ENCODE results near the gene PALD1. TPM values are rescaled to one million over a fixed set of nuclear protein-coding genes. Genes with fewer than 3 reads are reported as not detected.

PALD1 gene
- total and polyA plus RNA-seq, 2 of the 4 experiments (the other 2 are of a cell fraction) = 0.12 to 0.18 TPM

DNA sequence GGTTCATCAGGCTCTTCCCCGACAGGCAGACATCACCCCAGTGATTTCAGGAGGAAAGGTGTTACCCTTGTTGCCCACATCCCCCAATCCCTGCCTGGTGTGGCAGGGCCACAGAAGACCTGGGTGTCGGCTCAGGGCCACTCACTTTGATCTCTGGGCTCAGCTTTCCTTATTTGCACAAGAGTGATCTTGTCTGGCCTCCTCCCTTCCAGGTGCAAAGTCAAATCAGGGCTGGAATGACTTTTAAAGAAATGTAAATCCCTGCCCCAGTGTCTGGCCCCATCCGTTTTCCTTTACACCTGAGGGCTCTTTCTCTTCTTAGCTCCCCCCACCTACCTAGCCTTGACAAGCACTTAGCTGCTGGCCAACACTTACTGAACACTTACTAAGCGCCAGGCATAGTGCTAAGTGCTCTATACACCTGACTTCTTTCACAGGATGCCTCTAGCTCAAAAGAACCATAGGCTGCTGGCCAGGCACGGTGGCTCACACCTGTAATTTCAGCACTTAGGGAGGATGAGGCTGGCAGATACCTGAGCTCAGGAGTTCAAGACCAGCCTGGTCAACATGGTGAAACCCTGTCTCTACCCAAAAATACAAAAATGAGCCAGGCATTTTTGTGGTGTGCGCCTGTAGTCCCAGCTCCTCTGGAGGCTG lies 36.1 kb upstream of the PALD1 start:
- H2AK5ac ChIP-seq (ENCODE audit: low read depth, low read length) = no peak overlapping the region
- no peaks in the 10 kb centered on the region for H3K79me1 ChIP-seq (ENCODE audit: low read depth in 1 of 2, low read length in 2 of 2)
- H3K56ac ChIP-seq (ENCODE audit: extremely low read depth, insufficient read depth, low read length) = no peak overlapping the region
- 67% methylated on average over 2 of the region's 6 CpGs; no CpG with 5 or more reads in 1 of the 2 experiments for WGBS, 2 experiments (ENCODE audit: extremely low coverage in 2 of 2, insufficient read length in 1 of 2)
- H3K18ac ChIP-seq (ENCODE audit: low read depth, low read length) = no peak overlapping the region
- peaks cover 52% of the 10 kb centered on the region for H3K27me3 ChIP-seq (ENCODE audit: control insufficient read depth, insufficient read depth, low read length)
- no peak overlapping the region for H3K27ac ChIP-seq (ENCODE audit: insufficient read depth, low read length)
- no peaks in the 10 kb centered on the region; the same call in 1 of the 2 replicates for H3K9me3 ChIP-seq (ENCODE audit: control insufficient read depth, insufficient read depth, low read length)
- CTCF ChIA-PET = no interaction called here
- no peak overlapping the region for H2BK20ac ChIP-seq (ENCODE audit: low read depth, low read length)
- no peak overlapping the region for H3K4me3 ChIP-seq (ENCODE audit: insufficient read depth, low read depth, low read length)
- H3K23ac ChIP-seq (ENCODE audit: low read depth, low read length) = no peak overlapping the region
- DNase-seq (no peak), ATAC-seq (ENCODE audit: low read depth) (no peak)
- H3K4ac ChIP-seq (ENCODE audit: low read depth, low read length) = no peak overlapping the region
- H3K4me2 ChIP-seq (ENCODE audit: low read depth, low read length) = no peak overlapping the region
- dilution Hi-C loops (cut with HindIII; ENCODE audit: low sequenced_read_pairs, unreplicated experiment) (no loop called here), in situ Hi-C loops (cut with MboI; ENCODE audit: low sequenced_read_pairs) (no loop called here), intact Hi-C loops (cut with micrococcal nuclease) (no loop called here)
- POLR2A ChIA-PET (ENCODE audit: unreplicated experiment) = interaction anchor here (0.6 kb wide), 1 partner anchor 462 kb away, joined by 3 read pairs; no protein-coding TSS in a partner anchor
- no peak overlapping the region for H4K91ac ChIP-seq (ENCODE audit: insufficient read depth, low read depth, low read length)
- H3K4me1 ChIP-seq (ENCODE audit: control insufficient read depth, insufficient read depth, low read length) = peaks cover 2% of the 10 kb centered on the region; the same call in 1 of the 2 replicates
- peaks cover 11% of the 10 kb centered on the region for H4K20me1 ChIP-seq (ENCODE audit: insufficient read depth, low read length)
- H2BK5ac ChIP-seq (ENCODE audit: low read depth, low read length, poor library complexity, severe bottlenecking) = no peak overlapping the region
- no peak overlapping the region for H4K5ac ChIP-seq (ENCODE audit: low read depth, low read length)
- BruUV-seq (replicated peaks) = no TSS peak
- H3K9me1 ChIP-seq (ENCODE audit: insufficient read depth, low read length) = no peaks in the 10 kb centered on the region
- no peak overlapping the region for H2AK9ac ChIP-seq (replicated peaks; ENCODE audit: low read depth, low read length, poor library complexity)
- H2AFZ ChIP-seq (replicated peaks; ENCODE audit: low read length, poor library complexity) = no peak overlapping the region
- H3K36me3 ChIP-seq (ENCODE audit: control insufficient read depth, insufficient read depth, low read length) = no peaks in the 10 kb centered on the region
- H3K14ac ChIP-seq (replicated peaks; ENCODE audit: low read depth, low read length) = no peak overlapping the region
- no peak overlapping the region for H2BK120ac ChIP-seq (ENCODE audit: low read depth, low read length)
- H2BK15ac ChIP-seq (ENCODE audit: low read depth, low read length) = no peak overlapping the region
- no peak overlapping the region for H4K8ac ChIP-seq (ENCODE audit: low read depth in 2 of 2, low read length in 2 of 2)
- TF ChIP-seq FOS (IDR thresholded peaks at IDR 0.05; ENCODE audit: low read depth, low read length) = no peak
- no peak for TF ChIP-seq NFE2L2 (IDR thresholded peaks at IDR 0.05; ENCODE audit: low read depth, low read length)
- TF ChIP-seq, protein P1, sequence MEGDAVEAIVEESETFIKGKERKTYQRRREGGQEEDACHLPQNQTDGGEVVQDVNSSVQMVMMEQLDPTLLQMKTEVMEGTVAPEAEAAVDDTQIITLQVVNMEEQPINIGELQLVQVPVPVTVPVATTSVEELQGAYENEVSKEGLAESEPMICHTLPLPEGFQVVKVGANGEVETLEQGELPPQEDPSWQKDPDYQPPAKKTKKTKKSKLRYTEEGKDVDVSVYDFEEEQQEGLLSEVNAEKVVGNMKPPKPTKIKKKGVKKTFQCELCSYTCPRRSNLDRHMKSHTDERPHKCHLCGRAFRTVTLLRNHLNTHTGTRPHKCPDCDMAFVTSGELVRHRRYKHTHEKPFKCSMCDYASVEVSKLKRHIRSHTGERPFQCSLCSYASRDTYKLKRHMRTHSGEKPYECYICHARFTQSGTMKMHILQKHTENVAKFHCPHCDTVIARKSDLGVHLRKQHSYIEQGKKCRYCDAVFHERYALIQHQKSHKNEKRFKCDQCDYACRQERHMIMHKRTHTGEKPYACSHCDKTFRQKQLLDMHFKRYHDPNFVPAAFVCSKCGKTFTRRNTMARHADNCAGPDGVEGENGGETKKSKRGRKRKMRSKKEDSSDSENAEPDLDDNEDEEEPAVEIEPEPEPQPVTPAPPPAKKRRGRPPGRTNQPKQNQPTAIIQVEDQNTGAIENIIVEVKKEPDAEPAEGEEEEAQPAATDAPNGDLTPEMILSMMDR (conservative IDR thresholded peaks at IDR 0.05; ENCODE audit: low read depth, low read length) = no peak
- TF ChIP-seq, protein P2, sequence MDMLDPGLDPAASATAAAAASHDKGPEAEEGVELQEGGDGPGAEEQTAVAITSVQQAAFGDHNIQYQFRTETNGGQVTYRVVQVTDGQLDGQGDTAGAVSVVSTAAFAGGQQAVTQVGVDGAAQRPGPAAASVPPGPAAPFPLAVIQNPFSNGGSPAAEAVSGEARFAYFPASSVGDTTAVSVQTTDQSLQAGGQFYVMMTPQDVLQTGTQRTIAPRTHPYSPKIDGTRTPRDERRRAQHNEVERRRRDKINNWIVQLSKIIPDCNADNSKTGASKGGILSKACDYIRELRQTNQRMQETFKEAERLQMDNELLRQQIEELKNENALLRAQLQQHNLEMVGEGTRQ (IDR thresholded peaks at IDR 0.05; ENCODE audit: low read depth, low read length) = no peak
- TF ChIP-seq POLR2A (IDR thresholded peaks at IDR 0.05; ENCODE audit: low read depth, low read length) = no peak
- no peak for TF ChIP-seq MXI1 (IDR thresholded peaks at IDR 0.05; ENCODE audit: borderline replicate concordance, low read depth, low read length)
- TF ChIP-seq RFX5 (IDR thresholded peaks at IDR 0.05; ENCODE audit: low read depth, low read length) = no peak
- no peak for TF ChIP-seq MAFK (IDR thresholded peaks at IDR 0.05; ENCODE audit: low read depth, low read length)
- TF ChIP-seq ELK1 (IDR thresholded peaks at IDR 0.05; ENCODE audit: borderline replicate concordance, low read depth, low read length) = no peak
- no peak for TF ChIP-seq CEBPB (IDR thresholded peaks at IDR 0.05; ENCODE audit: low read depth, low read length)
- no peak for TF ChIP-seq CHD1 (IDR thresholded peaks at IDR 0.05; ENCODE audit: low read depth, low read length)
- no peak for TF ChIP-seq RCOR1 (IDR thresholded peaks at IDR 0.05; ENCODE audit: insufficient replicate concordance, low read length)
- no peak for TF ChIP-seq MAZ (IDR thresholded peaks at IDR 0.05; ENCODE audit: borderline replicate concordance, low read depth, low read length)
- TF ChIP-seq SMC3 (IDR thresholded peaks at IDR 0.05; ENCODE audit: low read depth, low read length) = no peak
- TF ChIP-seq BHLHE40 (IDR thresholded peaks at IDR 0.05; ENCODE audit: low read depth, low read length) = no peak
- H3K9ac ChIP-seq (ENCODE audit: low read depth, low read length) = no peak overlapping the region

Data from IMR-90 (cell line).